NB4 (cell line): ENCODE measurements around the gene NHS.

ENCODE experiments used
- DNase-seq: peaks from one replicate; pipeline ENCODE4 v3.0.0; 2010; ENCODE audit warnings: low read depth
- H3K4me3 ChIP-seq: one replicate; pipeline ENCODE4 v1.5.1; 2011; ENCODE audit warnings: mild to moderate bottlenecking, low read depth, low read length, moderate library complexity
- MYC ChIP-seq: IDR thresholded peaks from 2 replicates; pipeline ENCODE4 v1.6.1; 2011; ENCODE audit warnings: low read depth, low read length
- POLR2A ChIP-seq: IDR thresholded peaks from 2 replicates; pipeline ENCODE4 v1.6.1; 2011; ENCODE audit warnings: mild to moderate bottlenecking; ENCODE audit not compliant: insufficient read length; ENCODE audit errors: extremely low read depth
- TF ChIP-seq, protein P1 (sequence below): IDR thresholded peaks from one replicate; pipeline ENCODE4 v1.5.1; 2012; ENCODE audit warnings: low read depth, low read length
- TF ChIP-seq, protein P2 (sequence below): IDR thresholded peaks from 2 replicates; pipeline ENCODE4 v1.6.1; 2011; ENCODE audit warnings: low read depth, low read length

The NHS gene

DNA sequence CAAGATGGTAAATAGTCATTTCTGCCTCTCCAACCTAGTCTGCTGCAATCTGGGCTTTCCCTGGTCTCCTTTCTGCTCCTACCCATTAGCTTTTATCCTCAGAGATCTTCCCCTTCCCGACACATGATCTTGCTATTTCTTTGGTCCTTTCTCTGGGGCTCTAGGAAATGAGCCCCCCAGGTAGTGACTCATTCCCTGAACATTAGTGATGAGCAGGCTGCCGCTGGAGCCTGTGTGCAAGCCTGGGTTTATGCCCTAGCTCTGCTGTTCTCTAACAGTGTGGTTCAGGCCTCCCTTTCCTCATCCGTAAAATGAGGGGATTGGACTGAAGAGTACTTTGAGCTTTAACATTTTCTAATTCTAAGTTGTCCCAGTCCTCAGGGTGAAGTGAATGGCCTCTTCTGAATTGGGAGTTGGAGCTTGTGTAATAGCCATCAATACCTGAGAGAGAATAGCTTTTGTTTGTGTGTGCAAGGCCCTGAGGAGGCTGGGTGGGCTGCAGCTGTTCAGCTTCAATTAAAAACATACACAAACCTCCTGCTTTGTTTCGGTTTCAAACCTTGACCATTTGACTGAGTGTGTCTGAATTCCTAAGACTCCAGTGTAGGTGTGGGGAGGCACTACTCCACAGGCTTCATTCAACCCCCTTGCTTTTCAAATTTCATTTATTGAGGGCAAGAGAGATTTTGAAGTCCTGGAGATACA lies 246.7 kb downstream of the NHS start:
- DNase-seq = no peak
- TF ChIP-seq, protein P1, sequence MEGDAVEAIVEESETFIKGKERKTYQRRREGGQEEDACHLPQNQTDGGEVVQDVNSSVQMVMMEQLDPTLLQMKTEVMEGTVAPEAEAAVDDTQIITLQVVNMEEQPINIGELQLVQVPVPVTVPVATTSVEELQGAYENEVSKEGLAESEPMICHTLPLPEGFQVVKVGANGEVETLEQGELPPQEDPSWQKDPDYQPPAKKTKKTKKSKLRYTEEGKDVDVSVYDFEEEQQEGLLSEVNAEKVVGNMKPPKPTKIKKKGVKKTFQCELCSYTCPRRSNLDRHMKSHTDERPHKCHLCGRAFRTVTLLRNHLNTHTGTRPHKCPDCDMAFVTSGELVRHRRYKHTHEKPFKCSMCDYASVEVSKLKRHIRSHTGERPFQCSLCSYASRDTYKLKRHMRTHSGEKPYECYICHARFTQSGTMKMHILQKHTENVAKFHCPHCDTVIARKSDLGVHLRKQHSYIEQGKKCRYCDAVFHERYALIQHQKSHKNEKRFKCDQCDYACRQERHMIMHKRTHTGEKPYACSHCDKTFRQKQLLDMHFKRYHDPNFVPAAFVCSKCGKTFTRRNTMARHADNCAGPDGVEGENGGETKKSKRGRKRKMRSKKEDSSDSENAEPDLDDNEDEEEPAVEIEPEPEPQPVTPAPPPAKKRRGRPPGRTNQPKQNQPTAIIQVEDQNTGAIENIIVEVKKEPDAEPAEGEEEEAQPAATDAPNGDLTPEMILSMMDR = no peak
- TF ChIP-seq MYC = no peak
- H3K4me3 ChIP-seq = no peak overlapping the region

DNA sequence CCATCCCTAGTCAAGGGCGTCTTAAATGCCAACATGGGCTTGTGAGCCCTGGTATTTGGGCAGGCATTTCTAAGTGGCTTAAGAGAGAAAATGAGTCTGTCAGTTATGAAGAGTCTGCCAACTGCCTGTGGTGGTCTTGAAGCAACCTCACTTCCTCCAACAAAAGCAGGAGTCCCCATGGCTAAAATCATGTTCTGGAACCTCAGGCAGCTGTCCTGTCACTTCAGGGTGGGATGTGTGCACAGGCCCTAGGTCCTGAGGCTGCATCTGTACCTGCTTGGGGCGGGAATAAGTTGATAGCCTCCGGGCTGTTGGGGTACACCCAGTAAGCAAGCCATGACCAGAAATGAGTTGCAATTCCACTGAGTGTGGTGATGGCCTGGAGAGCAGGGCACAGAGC lies 247.3 kb downstream of the NHS start:
- TF ChIP-seq, protein P2, sequence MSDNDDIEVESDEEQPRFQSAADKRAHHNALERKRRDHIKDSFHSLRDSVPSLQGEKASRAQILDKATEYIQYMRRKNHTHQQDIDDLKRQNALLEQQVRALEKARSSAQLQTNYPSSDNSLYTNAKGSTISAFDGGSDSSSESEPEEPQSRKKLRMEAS = no peak
- no peak for DNase-seq
- no peak overlapping the region for H3K4me3 ChIP-seq

DNA sequence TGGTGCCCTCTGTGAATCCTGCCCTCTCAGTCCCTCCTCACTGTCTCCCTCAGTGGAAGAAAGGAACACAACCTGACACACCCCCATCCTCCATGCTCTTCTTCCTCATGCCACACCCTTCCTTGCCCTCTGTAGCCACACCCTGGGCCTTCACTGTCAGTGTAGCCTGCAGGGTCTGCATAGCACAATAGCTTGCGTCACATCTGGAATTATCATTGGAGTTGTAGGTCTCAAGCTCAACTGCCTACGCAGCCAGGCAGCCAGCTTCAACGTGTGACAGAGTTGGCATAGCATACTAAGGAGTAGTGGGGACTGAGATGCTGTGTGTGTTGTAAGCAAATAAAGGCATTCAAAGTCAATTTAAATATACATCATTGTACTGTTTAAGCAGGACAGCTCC lies 248.8 kb downstream of the NHS start:
- DNase-seq = no peak
- TF ChIP-seq MYC (no peak), POLR2A (no peak)
- TF ChIP-seq, protein P2 = no peak
- H3K4me3 ChIP-seq = no peak overlapping the region

DNA sequence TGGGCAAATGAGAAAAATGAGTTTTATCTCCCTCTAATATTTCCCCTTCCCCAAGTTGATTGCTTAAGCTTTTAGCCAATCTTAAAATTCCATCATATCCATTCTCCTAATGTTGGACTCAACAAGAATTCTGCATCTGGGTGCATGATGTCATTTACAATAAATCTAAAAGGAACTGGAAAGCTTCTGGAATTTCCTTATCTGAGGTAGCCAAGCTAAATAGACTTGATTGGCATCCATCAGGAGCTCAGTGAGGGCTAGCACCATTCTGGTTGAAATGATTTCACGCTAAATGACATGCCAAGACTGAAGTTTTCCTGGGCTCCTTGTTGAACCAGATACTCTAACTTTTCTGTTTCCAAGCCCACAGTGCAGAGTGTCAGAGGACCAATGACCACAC lies 252.0 kb downstream of the NHS start:
- no peak for DNase-seq
- TF ChIP-seq MYC = no peak
- TF ChIP-seq, protein P2 = no peak
- TF ChIP-seq POLR2A = no peak
- TF ChIP-seq, protein P1 = no peak
- H3K4me3 ChIP-seq = no peak overlapping the region

DNA sequence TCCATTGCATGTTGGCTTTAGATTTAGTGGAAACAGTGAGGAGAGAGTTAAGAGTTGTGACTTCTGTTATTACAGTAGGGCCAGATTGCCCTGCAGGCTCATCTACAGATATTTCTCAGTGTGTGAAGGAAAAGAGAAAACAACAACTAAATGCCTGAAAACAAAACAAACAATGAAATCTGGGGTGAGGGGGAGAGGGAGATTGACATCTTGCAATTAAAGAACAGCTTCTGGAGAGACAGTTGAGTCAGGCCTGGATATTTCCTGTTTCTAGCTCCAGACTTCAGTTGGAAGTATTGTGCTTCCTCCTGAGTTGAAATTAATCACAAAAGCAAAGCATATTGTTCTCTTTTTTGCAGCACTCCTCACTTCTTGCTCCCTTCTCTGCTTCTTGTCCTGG lies 254.0 kb downstream of the NHS start:
- no peak for DNase-seq
- TF ChIP-seq, protein P2 = no peak
- no peak for TF ChIP-seq MYC
- TF ChIP-seq, protein P1 = no peak
- no peak for TF ChIP-seq POLR2A
- no peak overlapping the region for H3K4me3 ChIP-seq

DNA sequence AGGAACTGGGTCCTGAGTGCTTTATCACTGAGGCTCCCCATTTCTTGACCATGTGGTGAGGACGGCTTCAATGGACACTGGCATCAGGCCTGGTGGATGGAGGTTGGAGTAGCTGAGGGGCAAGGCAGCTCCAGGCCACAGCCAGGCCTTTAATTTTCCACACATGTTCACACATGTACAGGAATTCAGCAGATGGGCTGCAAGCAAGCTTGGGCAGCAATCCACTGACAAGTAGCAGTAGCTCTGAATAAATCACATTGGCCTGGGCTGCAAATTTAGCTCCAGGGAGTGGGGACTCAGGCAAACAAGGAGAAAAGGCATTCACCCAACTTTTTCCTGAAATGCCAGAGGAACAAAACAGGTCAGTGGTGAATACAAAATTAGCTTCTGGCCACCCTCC lies 254.5 kb downstream of the NHS start:
- H3K4me3 ChIP-seq = no peak overlapping the region
- no peak for TF ChIP-seq MYC
- TF ChIP-seq POLR2A = no peak
- TF ChIP-seq, protein P2 = no peak
- TF ChIP-seq, protein P1 = no peak
- no peak for DNase-seq

DNA sequence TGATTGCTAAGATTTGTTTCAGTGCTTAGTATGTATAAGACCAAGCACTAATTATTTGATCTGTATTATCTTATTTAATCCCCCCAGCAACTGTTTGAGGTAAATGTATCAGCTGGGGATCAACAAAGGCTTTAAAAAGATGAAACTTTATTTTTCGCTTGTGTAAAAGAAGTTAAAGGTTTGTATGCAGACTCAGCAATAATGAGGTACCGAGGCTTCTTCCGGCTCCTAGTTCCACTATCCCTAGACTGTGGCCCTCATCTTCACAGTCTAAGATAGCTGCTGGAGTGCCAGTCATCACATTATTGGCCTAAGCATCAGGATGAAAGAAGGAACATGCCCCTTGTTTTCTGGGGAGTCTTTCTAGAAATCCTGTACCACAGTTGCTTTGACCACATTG lies 256.6 kb downstream of the NHS start:
- TF ChIP-seq POLR2A (no peak), MYC (no peak)
- TF ChIP-seq, protein P2 = no peak
- TF ChIP-seq, protein P1 = no peak
- DNase-seq = no peak
- no peak overlapping the region for H3K4me3 ChIP-seq
